PC-3 (cell line): ENCODE results near the gene CBFA2T3. TPM values are rescaled to one million over a fixed set of nuclear protein-coding genes. Genes with fewer than 3 reads are reported as not detected.

ENCODE experiments used
- ATAC-seq: fragments of 200-7000 bp; cut with Tn5 transposase; 2 replicates; pipeline ENCODE4 v1.9.1; 2020; ENCODE audit warnings: mild to moderate bottlenecking, moderate library complexity
- BruUV-seq: library from RNA; stranded (reverse); fragments of 400-500 nt; replicated peaks from 2 replicates; lab custom pipeline; 2021; lab: Mats Ljungman, UMichigan
- CTCF ChIA-PET: fragments of 300-600 bp; sonication (Branson Sonifier 250); formaldehyde crosslinking; loops from one replicate; lab custom pipeline; 2022; ENCODE audit warnings: antibody characterized with exemption; lab: Charles Lee
- POLR2A ChIA-PET: fragments of 300-600 bp; sonication (Branson Sonifier 250); formaldehyde crosslinking; loops from one replicate; lab custom pipeline; 2022; ENCODE audit warnings: antibody characterized with exemption; ENCODE audit not compliant: unreplicated experiment; lab: Charles Lee
- DNase-seq: peaks from one replicate; pipeline ENCODE4 v3.0.0-alpha.2; 2015
- H2AFZ ChIP-seq: fragments of 300-600 bp; sonication (generic); 2 replicates; pipeline ENCODE4 v1.6.0; 2016; ENCODE audit warnings: antibody characterized with exemption, low read length
- H3F3A ChIP-seq: fragments of 300-600 bp; sonication (generic); one replicate; pipeline ENCODE4 v1.6.0; 2017; ENCODE audit warnings: antibody characterized with exemption, low read length, control low read depth, mild to moderate bottlenecking; ENCODE audit not compliant: unreplicated experiment
- H3K27ac ChIP-seq: fragments of 300-600 bp; sonication (generic); 2 replicates; pipeline ENCODE4 v1.5.1; 2016; ENCODE audit warnings: mild to moderate bottlenecking, low read length
- H3K27me3 ChIP-seq: fragments of 300-600 bp; sonication (generic); 2 replicates; pipeline ENCODE4 v1.6.1; 2016; ENCODE audit warnings: low read length, mixed read lengths
- H3K36me3 ChIP-seq: fragments of 300-600 bp; sonication (generic); 2 replicates; pipeline ENCODE4 v1.6.1; 2016; ENCODE audit warnings: low read depth, mixed run types, low read length, mixed read lengths
- H3K4me1 ChIP-seq: fragments of 300-600 bp; sonication (generic); 2 replicates; pipeline ENCODE4 v1.5.1; 2016; ENCODE audit warnings: low read length; ENCODE audit not compliant: insufficient read depth
- H3K4me2 ChIP-seq: fragments of 300-600 bp; sonication (generic); 2 replicates; pipeline ENCODE4 v1.6.0; 2016; ENCODE audit warnings: low read length
- H3K4me3 ChIP-seq: fragments of 300-600 bp; sonication (generic); 2 replicates; pipeline ENCODE4 v1.5.1; 2016; ENCODE audit warnings: mild to moderate bottlenecking, low read length, mixed read lengths
- H3K79me2 ChIP-seq: fragments of 300-600 bp; sonication (generic); 2 replicates; pipeline ENCODE4 v1.6.1; 2017; ENCODE audit warnings: low read length, mixed read lengths
- H3K9ac ChIP-seq: fragments of 300-600 bp; sonication (generic); 2 replicates; pipeline ENCODE4 v1.6.0; 2016; ENCODE audit warnings: mild to moderate bottlenecking, low read length
- H3K9me2 ChIP-seq: fragments of 300-600 bp; sonication (generic); replicated peaks from 2 replicates; pipeline ENCODE4 v1.6.1; 2016; ENCODE audit warnings: mixed run types, low read length, mixed read lengths
- H3K9me3 ChIP-seq: fragments of 300-600 bp; sonication (generic); 2 replicates; pipeline ENCODE4 v1.6.1; 2016; ENCODE audit warnings: low read length, mixed read lengths
- H4K20me1 ChIP-seq: fragments of 300-600 bp; sonication (generic); 2 replicates; pipeline ENCODE4 v1.6.1; 2016; ENCODE audit warnings: low read length, mixed read lengths
- EZH2 ChIP-seq: fragments of 300-600 bp; sonication (generic); IDR thresholded peaks from one replicate; pipeline ENCODE4 v1.6.1; 2017; ENCODE audit warnings: antibody characterized with exemption, mild to moderate bottlenecking, low read length; ENCODE audit not compliant: unreplicated experiment
- EZH2phosphoT487 ChIP-seq: fragments of 300-600 bp; sonication (generic); IDR thresholded peaks from 2 replicates; pipeline ENCODE4 v1.6.1; 2018; ENCODE audit warnings: mild to moderate bottlenecking, antibody characterized with exemption, low read length, borderline replicate concordance
- intact Hi-C: fragments of 100-400 bp; cut with micrococcal nuclease; formaldehyde crosslinking; loops from 2 replicates; pipeline ENCODE4 v1.9.0; 2023
- total RNA-seq: library from RNA; depleted of rRNA; stranded (reverse); fragments of >200 nt; gene quantifications from 2 replicates; pipeline ENCODE4 v1.2.3, GENCODE V29; 2014
- TF ChIP-seq, protein P1 (sequence below): fragments of 300-600 bp; sonication (generic); conservative IDR thresholded peaks from 2 replicates; pipeline ENCODE4 v1.5.1; 2017; ENCODE audit warnings: antibody characterized with exemption, low read depth, mild to moderate bottlenecking, low read length

CBFA2T3 gene
- total RNA-seq, 1 experiment from 2014 or later: not detected

DNA sequence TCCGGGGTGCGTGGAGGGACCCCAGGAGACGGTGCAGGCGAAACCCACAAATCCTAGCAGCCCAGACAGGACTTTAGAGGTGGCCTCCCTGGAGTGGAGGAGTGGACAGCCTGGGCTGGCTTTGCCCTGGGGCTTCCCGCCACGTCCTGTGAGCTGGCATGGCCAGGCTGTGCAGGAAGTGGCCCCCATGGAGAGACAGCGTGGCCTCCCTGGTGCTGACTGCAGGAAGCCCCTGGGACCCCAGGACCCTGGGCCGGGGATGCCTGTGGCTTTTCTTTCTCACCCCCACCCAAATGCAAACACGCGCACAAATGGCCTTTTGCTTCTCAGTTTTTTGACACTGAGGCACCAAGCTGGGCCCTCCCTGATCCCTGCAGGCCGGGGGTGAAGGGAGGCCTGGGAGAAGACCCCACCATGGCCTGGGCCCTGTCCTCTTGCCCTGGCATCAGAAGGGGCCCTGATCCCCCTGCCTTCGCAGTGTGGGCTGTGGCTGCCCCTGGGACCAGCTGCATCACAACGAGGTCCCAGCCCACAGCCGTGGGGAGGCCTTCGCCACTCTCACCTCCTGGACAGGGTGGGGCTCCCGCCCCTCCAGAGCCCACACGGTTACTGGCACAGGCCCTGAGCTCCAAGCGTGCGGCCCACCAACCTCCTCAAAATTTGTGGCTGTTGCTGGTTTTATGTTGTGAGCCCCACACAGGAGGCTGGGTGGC is 58.9 kb downstream of the CBFA2T3 start:
- H3K4me2 ChIP-seq: no peak overlapping the region
- TF ChIP-seq, protein P1, sequence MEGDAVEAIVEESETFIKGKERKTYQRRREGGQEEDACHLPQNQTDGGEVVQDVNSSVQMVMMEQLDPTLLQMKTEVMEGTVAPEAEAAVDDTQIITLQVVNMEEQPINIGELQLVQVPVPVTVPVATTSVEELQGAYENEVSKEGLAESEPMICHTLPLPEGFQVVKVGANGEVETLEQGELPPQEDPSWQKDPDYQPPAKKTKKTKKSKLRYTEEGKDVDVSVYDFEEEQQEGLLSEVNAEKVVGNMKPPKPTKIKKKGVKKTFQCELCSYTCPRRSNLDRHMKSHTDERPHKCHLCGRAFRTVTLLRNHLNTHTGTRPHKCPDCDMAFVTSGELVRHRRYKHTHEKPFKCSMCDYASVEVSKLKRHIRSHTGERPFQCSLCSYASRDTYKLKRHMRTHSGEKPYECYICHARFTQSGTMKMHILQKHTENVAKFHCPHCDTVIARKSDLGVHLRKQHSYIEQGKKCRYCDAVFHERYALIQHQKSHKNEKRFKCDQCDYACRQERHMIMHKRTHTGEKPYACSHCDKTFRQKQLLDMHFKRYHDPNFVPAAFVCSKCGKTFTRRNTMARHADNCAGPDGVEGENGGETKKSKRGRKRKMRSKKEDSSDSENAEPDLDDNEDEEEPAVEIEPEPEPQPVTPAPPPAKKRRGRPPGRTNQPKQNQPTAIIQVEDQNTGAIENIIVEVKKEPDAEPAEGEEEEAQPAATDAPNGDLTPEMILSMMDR: no peak
- TF ChIP-seq EZH2phosphoT487: no peak
- no peak for TF ChIP-seq EZH2
- H3K36me3 ChIP-seq: no peaks in the 10 kb centered on the region
- no peaks in the 10 kb centered on the region for H3K27me3 ChIP-seq
- H2AFZ ChIP-seq: no peak overlapping the region
- intact Hi-C loops: no loop called here
- H3K4me1 ChIP-seq: peaks cover 7% of the 10 kb centered on the region
- no peaks in the 10 kb centered on the region for H4K20me1 ChIP-seq
- H3K79me2 ChIP-seq: no peaks in the 10 kb centered on the region
- POLR2A ChIA-PET: no interaction called here
- no peak for ATAC-seq
- H3K9ac ChIP-seq: no peak overlapping the region
- CTCF ChIA-PET: no interaction called here
- H3K9me3 ChIP-seq: no peaks in the 10 kb centered on the region
- no peak overlapping the region for H3K4me3 ChIP-seq
- H3F3A ChIP-seq: no peaks in the 10 kb centered on the region
- H3K27ac ChIP-seq: no peak overlapping the region
- H3K9me2 ChIP-seq: no peaks in the 10 kb centered on the region
- DNase-seq: no peak
- BruUV-seq: no TSS peak

DNA sequence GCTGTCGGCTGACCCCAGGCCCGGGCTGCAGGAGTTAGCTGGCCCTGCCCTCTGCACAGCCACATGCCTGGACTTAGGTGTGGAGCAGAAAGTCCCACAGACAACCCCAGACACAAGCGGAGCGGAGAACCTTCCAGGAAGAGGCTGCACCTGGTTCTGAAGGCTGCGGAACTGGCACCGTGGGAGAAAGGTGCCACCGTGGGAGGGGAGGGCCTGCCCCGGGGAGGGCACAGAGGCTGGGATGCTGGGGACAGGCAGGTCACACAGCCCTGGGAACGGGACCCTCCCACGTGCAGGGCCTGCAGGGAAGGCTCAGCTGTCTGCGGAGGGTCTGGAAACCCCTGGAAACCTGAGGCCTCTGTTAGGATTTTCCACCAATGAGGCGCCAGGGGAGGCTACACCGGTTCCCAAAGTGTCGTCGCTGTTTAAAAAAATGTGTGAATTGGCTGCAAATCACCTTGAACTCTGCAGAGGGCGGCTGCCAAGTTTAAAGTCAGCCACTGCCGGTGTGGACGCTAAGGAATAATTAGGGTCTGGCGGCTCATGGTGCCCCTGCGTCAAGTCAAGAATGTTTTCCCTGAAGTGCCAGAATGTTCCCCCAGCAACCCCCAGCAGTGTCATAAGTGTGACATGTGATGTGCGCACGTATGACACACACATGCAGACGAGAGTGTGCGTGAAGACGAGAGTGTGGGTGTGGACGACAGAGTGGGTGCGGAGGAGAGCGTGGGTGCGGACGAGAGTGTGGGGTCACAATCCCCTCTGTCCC is 59.7 kb downstream of the CBFA2T3 start:
- no TSS peak for BruUV-seq
- Histone ChIP-seq H3K4me2 (no peak overlapping the region), H3K27me3 (no peaks in the 10 kb centered on the region), H3K27ac (no peak overlapping the region), H2AFZ (no peak overlapping the region), H3F3A (no peaks in the 10 kb centered on the region), H3K9me3 (no peaks in the 10 kb centered on the region), H4K20me1 (no peaks in the 10 kb centered on the region), H3K4me3 (no peak overlapping the region), H3K36me3 (no peaks in the 10 kb centered on the region), H3K4me1 (peaks cover 7% of the 10 kb centered on the region), H3K9ac (no peak overlapping the region), H3K79me2 (no peaks in the 10 kb centered on the region), H3K9me2 (no peaks in the 10 kb centered on the region)
- POLR2A ChIA-PET: no interaction called here
- TF ChIP-seq, protein P1: no peak
- TF ChIP-seq EZH2 (no peak), EZH2phosphoT487 (no peak)
- DNase-seq (no peak), ATAC-seq (no peak)
- CTCF ChIA-PET: no interaction called here
- intact Hi-C loops: no loop called here
